Measurements from ENCODE around the gene IGF2BP1. TPM values are rescaled to one million over a fixed set of nuclear protein-coding genes. Genes with fewer than 3 reads are reported as not detected.
A peak's percentile ranks its signal among the peaks of the same experiment; 100 is the strongest.
"Not testable (repeated sequence)": the region's sequence is repeated elsewhere in the genome, so short reads cannot be mapped to it uniquely, and the experiment has no call there.

IGF2BP1 gene
- total RNA-seq, 1 experiment from 2014 or later = 0.02 TPM

DNA sequence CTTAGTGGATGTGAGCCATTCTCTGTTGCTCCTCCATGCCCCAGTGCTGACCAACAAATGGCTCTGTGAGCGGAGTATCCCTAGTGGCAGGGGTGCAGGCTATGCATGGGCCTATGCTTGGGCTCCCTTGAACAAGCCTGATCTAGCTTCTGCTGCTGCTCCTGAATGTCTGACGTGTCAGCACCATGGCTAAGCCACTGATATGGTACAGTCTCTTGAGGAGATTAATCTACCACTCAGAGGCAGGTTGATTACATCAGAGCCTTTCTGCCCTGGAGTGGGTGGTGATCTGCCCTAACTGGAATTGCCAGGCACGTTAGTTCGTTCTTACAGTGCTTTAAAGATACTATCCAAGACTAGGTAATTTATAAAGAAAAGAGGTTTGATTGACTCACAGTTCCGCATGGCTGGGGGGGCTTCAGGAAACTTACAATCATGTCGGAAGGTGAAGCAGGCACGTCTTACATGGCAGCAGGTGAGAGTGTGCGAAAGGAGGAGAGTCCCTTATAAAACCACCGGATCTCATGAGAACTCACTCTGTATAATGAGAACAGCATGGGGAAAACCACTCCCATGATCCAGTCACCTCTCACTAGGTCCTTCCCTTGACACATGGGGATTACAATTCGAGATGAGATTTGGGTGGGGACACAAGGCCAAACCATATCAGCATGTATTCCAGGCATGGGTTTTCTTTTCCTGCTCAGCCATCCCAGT lies 93.9 kb downstream of the IGF2BP1 start:
- TF ChIP-seq CTCF (IDR thresholded peaks at IDR 0.05; ENCODE audit: unreplicated experiment) = no peak
- no TSS peak for BruUV-seq (replicated peaks)
- no peaks in the 10 kb centered on the region for H3K36me3 Mint-ChIP-seq (ENCODE audit: insufficient read depth, unreplicated experiment)
- H3K27ac Mint-ChIP-seq (ENCODE audit: low read depth, unreplicated experiment) = no peak overlapping the region
- ChIA-PET POLR2A (interaction anchor here (1.2 kb wide), 1 partner anchor 15 kb away, joined by 3 read pairs; no protein-coding TSS in a partner anchor), CTCF (no interaction called here)
- intact Hi-C loops (cut with micrococcal nuclease) = no loop called here
- H3K9me3 Mint-ChIP-seq (ENCODE audit: unreplicated experiment) = no peaks in the 10 kb centered on the region
- H3K4me1 Mint-ChIP-seq (ENCODE audit: insufficient read depth, unreplicated experiment) = peaks cover 6% of the 10 kb centered on the region
- H3K27me3 Mint-ChIP-seq (ENCODE audit: insufficient read depth, unreplicated experiment) = no peaks in the 10 kb centered on the region
- no peak for DNase-seq (ENCODE audit: unreplicated experiment)
- no peak overlapping the region for H3K4me3 Mint-ChIP-seq (ENCODE audit: unreplicated experiment)

- Mint-ChIP-seq H3K27ac (ENCODE audit: low read depth, unreplicated experiment) (no peak overlapping the region), H3K9me3 (ENCODE audit: unreplicated experiment) (no peaks in the 10 kb centered on the region), H3K4me1 (ENCODE audit: insufficient read depth, unreplicated experiment) (peaks cover 6% of the 10 kb centered on the region), H3K27me3 (ENCODE audit: insufficient read depth, unreplicated experiment) (no peaks in the 10 kb centered on the region), H3K36me3 (ENCODE audit: insufficient read depth, unreplicated experiment) (no peaks in the 10 kb centered on the region), H3K4me3 (ENCODE audit: unreplicated experiment) (no peak overlapping the region)
- no peak for TF ChIP-seq CTCF (IDR thresholded peaks at IDR 0.05; ENCODE audit: unreplicated experiment)
- peak; percentile 21 for DNase-seq (ENCODE audit: unreplicated experiment)
- no TSS peak for BruUV-seq (replicated peaks)
- intact Hi-C loops (cut with micrococcal nuclease) = no loop called here
- ChIA-PET CTCF (no interaction called here), POLR2A (no interaction called here)
Observed at GRCh38 chr17:49093131-49093530, 95.9 kb downstream of the IGF2BP1 start.

GRCh38 chr17:49100601-49101000 lies 103.4 kb downstream of the IGF2BP1 start:
- intact Hi-C loops (cut with micrococcal nuclease) = no loop called here
- Mint-ChIP-seq H3K27me3 (ENCODE audit: insufficient read depth, unreplicated experiment) (no peaks in the 10 kb centered on the region), H3K4me3 (ENCODE audit: unreplicated experiment) (no peak overlapping the region), H3K4me1 (ENCODE audit: insufficient read depth, unreplicated experiment) (peaks cover 18% of the 10 kb centered on the region), H3K27ac (ENCODE audit: low read depth, unreplicated experiment) (peak overlapping the region; percentile 74), H3K36me3 (ENCODE audit: insufficient read depth, unreplicated experiment) (no peaks in the 10 kb centered on the region), H3K9me3 (ENCODE audit: unreplicated experiment) (no peaks in the 10 kb centered on the region)
- no peak for TF ChIP-seq CTCF (IDR thresholded peaks at IDR 0.05; ENCODE audit: unreplicated experiment)
- ChIA-PET CTCF (interaction anchor here (0.6 to 0.7 kb wide), 3 partner anchors 52 to 609 kb away, joined by 3 read pairs; no protein-coding TSS in a partner anchor), POLR2A (interaction anchor here (1.9 to 2.3 kb wide), 3 partner anchors 17 to 92 kb away, joined by 7 to 14 read pairs (median 13); no protein-coding TSS in a partner anchor)
- BruUV-seq (replicated peaks) = no TSS peak
- no peak for DNase-seq (ENCODE audit: unreplicated experiment)

- no peaks in the 10 kb centered on the region for H3K36me3 Mint-ChIP-seq (ENCODE audit: insufficient read depth, unreplicated experiment)
- BruUV-seq (replicated peaks) = no TSS peak
- H3K4me1 Mint-ChIP-seq (ENCODE audit: insufficient read depth, unreplicated experiment) = peaks cover 18% of the 10 kb centered on the region
- intact Hi-C loops (cut with micrococcal nuclease) = no loop called here
- no peaks in the 10 kb centered on the region for H3K27me3 Mint-ChIP-seq (ENCODE audit: insufficient read depth, unreplicated experiment)
- H3K4me3 Mint-ChIP-seq (ENCODE audit: unreplicated experiment) = no peak overlapping the region
- ChIA-PET POLR2A (interaction anchor here (0.5 to 2.3 kb wide), 5 partner anchors 11 to 152 kb away, joined by 3 to 14 read pairs (median 7); no protein-coding TSS in a partner anchor), CTCF (interaction anchor here (0.7 to 1.1 kb wide), 2 partner anchors 324 to 422 kb away, joined by 3 read pairs; no protein-coding TSS in a partner anchor)
- H3K27ac Mint-ChIP-seq (ENCODE audit: low read depth, unreplicated experiment) = peak overlapping the region; percentile 74
- DNase-seq (ENCODE audit: unreplicated experiment) = no peak
- no peak for TF ChIP-seq CTCF (IDR thresholded peaks at IDR 0.05; ENCODE audit: unreplicated experiment)
- H3K9me3 Mint-ChIP-seq (ENCODE audit: unreplicated experiment) = no peaks in the 10 kb centered on the region
Observed at GRCh38 chr17:49101054-49101534, 103.9 kb downstream of the IGF2BP1 start.

GRCh38 chr17:49103360-49103759 lies 106.2 kb downstream of the IGF2BP1 start:
- POLR2A ChIA-PET = interaction anchor here (0.9 to 1.7 kb wide), 5 partner anchors 10 to 89 kb away, joined by 3 to 13 read pairs (median 4); no protein-coding TSS in a partner anchor
- not testable (repeated sequence) for BruUV-seq (replicated peaks); H3K36me3 Mint-ChIP-seq (ENCODE audit: insufficient read depth, unreplicated experiment)

More at GRCh38 chr17:49103360-49103759, 106.2 kb downstream of the IGF2BP1 start:
- H3K4me3 Mint-ChIP-seq (ENCODE audit: unreplicated experiment); H3K27me3 Mint-ChIP-seq (ENCODE audit: insufficient read depth, unreplicated experiment); DNase-seq (ENCODE audit: unreplicated experiment); H3K9me3 Mint-ChIP-seq (ENCODE audit: unreplicated experiment); H3K27ac Mint-ChIP-seq (ENCODE audit: low read depth, unreplicated experiment); intact Hi-C loops (cut with micrococcal nuclease): not testable (repeated sequence)
- peaks cover 29% of the 10 kb centered on the region for H3K4me1 Mint-ChIP-seq (ENCODE audit: insufficient read depth, unreplicated experiment)
- CTCF ChIA-PET = interaction anchor here (1.0 to 1.7 kb wide), 2 partner anchors 71 to 124 kb away, joined by 5 to 8 read pairs; no protein-coding TSS in a partner anchor
